Testis (tissue), 3 donors: ENCODE measurements around the gene ACE. TPM values are rescaled to one million over a fixed set of nuclear protein-coding genes. Genes with fewer than 3 reads are reported as not detected.

Experiments used
- DNase-seq: peaks from one replicate; pipeline ENCODE4 v3.0.0-alpha.2; 2019
- H3K27ac ChIP-seq, 2 donors: fragments of 200-600 bp; sonication (generic); one replicate each; pipeline ENCODE4 v1.5.1; 2019
- H3K27me3 ChIP-seq: fragments of 200-600 bp; sonication (generic); one replicate; pipeline ENCODE4 v1.5.1; 2019
- H3K36me3 ChIP-seq: fragments of 200-600 bp; sonication (generic); one replicate; pipeline ENCODE4 v1.5.1; 2017; ENCODE audit warnings: low read depth; ENCODE audit errors: missing control alignments
- H3K4me1 ChIP-seq: fragments of 200-600 bp; sonication (generic); one replicate; pipeline ENCODE4 v1.5.1; 2019
- H3K4me3 ChIP-seq, 2 donors: fragments of 200-600 bp; sonication (generic); one replicate each; pipeline ENCODE4 v1.5.1; 2017 to 2019
- H3K9me3 ChIP-seq: fragments of 200-600 bp; sonication (generic); one replicate; pipeline ENCODE4 v1.5.1; 2017
- CTCF ChIP-seq, 3 experiments: fragments of 450-650 bp in 2 of 3; fragments of 200-600 bp in 1 of 3; sonication (generic) in 1 of 3; IDR thresholded peaks; one replicate each; pipeline ENCODE4 v1.5.1; 2016 to 2019; ENCODE audit warnings: antibody characterized with exemption in 3 of 3, mild to moderate bottlenecking in 2 of 3, moderate library complexity in 1 of 3
- POLR2A ChIP-seq: fragments of 450-650 bp; IDR thresholded peaks from one replicate; pipeline ENCODE4 v1.6.1; 2017; ENCODE audit warnings: antibody characterized with exemption, mild to moderate bottlenecking, moderate library complexity
- WGBS, 2 donors: methylation state at CpG; one replicate each; pipeline ENCODE4 v1.1.5; 2018; 5-methylcytosine and 5-hydroxymethylcytosine counted together
- intact Hi-C: fragments of 100-400 bp; cut with DNase I; formaldehyde crosslinking; loops from one replicate; pipeline ENCODE4 v1.15.1; 2023; ENCODE audit warnings: low total_unique reads
- polyA plus RNA-seq: library from polyadenylated mRNA; stranded (reverse); fragments of 350-450 nt; fragmentation: Illumina TruSeq; extraction: RNeasy Lipid Tissue Mini Kit (QIAGEN cat#74804); gene quantifications from one replicate; pipeline ENCODE4 v1.2.3, GENCODE V29; 2014; ENCODE audit warnings: low read depth, low replicate concordance; ENCODE audit not compliant: insufficient read depth
- total RNA-seq, 2 donors: library from RNA; depleted of rRNA; stranded (reverse); fragments of >200 nt; gene quantifications; one replicate each; pipeline ENCODE4 v1.2.3, GENCODE V29; 2016

The ACE gene
- total and polyA plus RNA-seq, 3 donors from 2014 or later: 87.8 to 216 (median 174) TPM

- Histone ChIP-seq H3K4me1 (peaks cover 40% of the 10 kb centered on the region), H3K27me3 (no peaks in the 10 kb centered on the region), H3K36me3 (no peaks in the 10 kb centered on the region), H3K27ac (no peak overlapping the region), H3K9me3 (no peaks in the 10 kb centered on the region), H3K4me3 (no peak overlapping the region)
- TF ChIP-seq CTCF (IDR thresholded peaks at IDR 0.05) (no peak), POLR2A (no peak)
- WGBS, 2 donors: 47 to 54% methylated on average over 25 to 44 of the region's 46 CpGs
- intact Hi-C loops: loop anchor here (10.0 kb wide), 1 partner anchor 106 kb away; no protein-coding TSS in a partner anchor
- no peak for DNase-seq
Measured at GRCh38 chr17:63438092-63439051, 38.5 kb upstream of the ACE start.

GRCh38 chr17:63439687-63440086 is 37.2 kb upstream of the ACE start:
- Histone ChIP-seq H3K9me3 (no peaks in the 10 kb centered on the region), H3K27me3 (no peaks in the 10 kb centered on the region), H3K4me3 (no peak overlapping the region), H3K27ac (no peak overlapping the region), H3K4me1 (peaks cover 28% of the 10 kb centered on the region), H3K36me3 (no peaks in the 10 kb centered on the region)
- 73 to 78% methylated on average over 8 of the region's 8 CpGs for WGBS, 2 donors
- DNase-seq: no peak
- TF ChIP-seq CTCF (IDR thresholded peaks at IDR 0.05) (no peak), POLR2A (no peak)
- intact Hi-C loops: loop anchor here (10.0 kb wide), 1 partner anchor 105 kb away; no protein-coding TSS in a partner anchor

- intact Hi-C loops: no loop called here
- WGBS, 2 donors: 84 to 86% methylated on average over 19 to 22 of the region's 22 CpGs
Measured at GRCh38 chr17:63440127-63440769, 36.6 kb upstream of the ACE start.

GRCh38 chr17:63440770-63441335 is 36.0 kb upstream of the ACE start:
- Histone ChIP-seq H3K27me3 (no peaks in the 10 kb centered on the region), H3K4me3 (no peak overlapping the region), H3K27ac (no peak overlapping the region), H3K4me1 (peaks cover 25% of the 10 kb centered on the region), H3K9me3 (no peaks in the 10 kb centered on the region), H3K36me3 (no peaks in the 10 kb centered on the region)
- no peak for DNase-seq
- 82 to 83% methylated on average over 14 to 16 of the region's 16 CpGs for WGBS, 2 donors
- TF ChIP-seq CTCF (IDR thresholded peaks at IDR 0.05) (no peak), POLR2A (no peak)
- intact Hi-C loops: no loop called here

More at GRCh38 chr17:63440127-63440769, 36.6 kb upstream of the ACE start:
- DNase-seq: no peak
- no peak overlapping the region for H3K4me3 ChIP-seq
- H3K27ac ChIP-seq: no peak overlapping the region
- H3K36me3 ChIP-seq: no peaks in the 10 kb centered on the region
- H3K9me3 ChIP-seq: no peaks in the 10 kb centered on the region
- TF ChIP-seq POLR2A (no peak), CTCF (IDR thresholded peaks at IDR 0.05) (no peak)
- H3K27me3 ChIP-seq: no peaks in the 10 kb centered on the region
- H3K4me1 ChIP-seq: peaks cover 24% of the 10 kb centered on the region
